Measurements from ENCODE around the gene IFIT3.
A peak's percentile ranks its signal among the peaks of the same experiment; 100 is the strongest.

IFIT3 gene

DNA sequence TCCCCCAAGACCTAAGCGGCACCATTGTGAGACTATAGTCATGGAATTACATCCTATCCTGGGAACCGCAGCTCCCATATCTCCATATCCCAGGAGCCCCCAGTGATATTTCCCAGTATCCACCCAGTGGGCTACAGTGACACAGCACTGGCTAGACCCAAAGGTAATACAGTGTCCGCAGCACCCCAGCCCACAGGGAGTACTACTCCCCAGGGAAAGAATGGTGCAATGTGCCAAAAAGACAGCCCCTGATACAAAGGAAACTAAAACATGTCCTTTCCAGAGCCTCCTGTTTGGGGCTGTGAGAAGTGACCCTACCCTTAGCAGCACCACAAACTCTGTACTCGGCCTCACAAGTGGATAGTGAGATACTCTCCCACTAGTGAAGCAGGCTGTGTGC lies 30.4 kb upstream of the IFIT3 start:
- H3K4me3 ChIP-seq (ENCODE audit: low read depth, low read length), result no peak overlapping the region
- DNase-seq (ENCODE audit: low read depth), result no peak

DNA sequence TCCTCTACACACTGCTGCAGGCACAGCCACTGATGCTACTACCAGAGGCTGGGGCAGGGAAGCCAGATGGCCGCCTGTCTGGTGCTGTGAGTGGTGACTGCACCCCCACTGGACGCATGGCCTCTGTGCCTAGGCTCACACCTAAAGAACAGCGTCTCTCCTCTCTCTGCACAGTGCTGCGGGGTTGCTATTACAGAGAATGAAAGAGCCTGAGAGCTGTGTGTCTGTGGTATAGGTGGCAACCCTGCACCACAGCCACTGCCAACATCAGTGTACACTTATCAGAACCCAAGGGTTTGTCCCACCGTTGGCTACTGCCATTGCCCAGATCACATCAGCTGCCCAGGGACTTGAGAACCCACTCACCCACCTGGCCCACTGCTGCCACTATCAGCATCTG lies 30.0 kb upstream of the IFIT3 start:
- no peak for DNase-seq (ENCODE audit: low read depth)
- TF ChIP-seq, protein P1, sequence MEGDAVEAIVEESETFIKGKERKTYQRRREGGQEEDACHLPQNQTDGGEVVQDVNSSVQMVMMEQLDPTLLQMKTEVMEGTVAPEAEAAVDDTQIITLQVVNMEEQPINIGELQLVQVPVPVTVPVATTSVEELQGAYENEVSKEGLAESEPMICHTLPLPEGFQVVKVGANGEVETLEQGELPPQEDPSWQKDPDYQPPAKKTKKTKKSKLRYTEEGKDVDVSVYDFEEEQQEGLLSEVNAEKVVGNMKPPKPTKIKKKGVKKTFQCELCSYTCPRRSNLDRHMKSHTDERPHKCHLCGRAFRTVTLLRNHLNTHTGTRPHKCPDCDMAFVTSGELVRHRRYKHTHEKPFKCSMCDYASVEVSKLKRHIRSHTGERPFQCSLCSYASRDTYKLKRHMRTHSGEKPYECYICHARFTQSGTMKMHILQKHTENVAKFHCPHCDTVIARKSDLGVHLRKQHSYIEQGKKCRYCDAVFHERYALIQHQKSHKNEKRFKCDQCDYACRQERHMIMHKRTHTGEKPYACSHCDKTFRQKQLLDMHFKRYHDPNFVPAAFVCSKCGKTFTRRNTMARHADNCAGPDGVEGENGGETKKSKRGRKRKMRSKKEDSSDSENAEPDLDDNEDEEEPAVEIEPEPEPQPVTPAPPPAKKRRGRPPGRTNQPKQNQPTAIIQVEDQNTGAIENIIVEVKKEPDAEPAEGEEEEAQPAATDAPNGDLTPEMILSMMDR (IDR thresholded peaks at IDR 0.05; ENCODE audit: insufficient read depth, low read depth, low read length, missing control alignments), result no peak
- H3K4me3 ChIP-seq (ENCODE audit: low read depth, low read length), result no peak overlapping the region

More for the DNA sequence above, 30.4 kb upstream of the IFIT3 start:
- TF ChIP-seq, protein P1 (IDR thresholded peaks at IDR 0.05; ENCODE audit: insufficient read depth, low read depth, low read length, missing control alignments), result no peak

DNA sequence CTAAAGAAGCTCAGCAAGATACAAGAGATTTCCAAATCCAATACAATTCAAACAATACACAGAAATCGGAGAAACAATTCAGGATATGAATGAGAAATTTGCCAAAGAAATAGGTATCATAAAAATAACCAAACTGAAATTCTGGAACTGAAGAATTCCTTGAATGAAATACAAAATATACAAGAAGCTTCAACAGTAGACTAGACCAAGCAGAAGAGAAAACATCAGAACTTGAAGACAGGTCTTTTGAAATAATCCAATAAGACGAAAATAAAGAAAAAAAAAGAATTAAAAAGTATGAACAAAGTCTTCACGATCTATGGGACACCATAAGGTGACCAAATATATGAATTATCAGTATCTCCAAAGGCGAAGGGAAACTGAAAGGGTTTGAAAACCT lies 28.8 kb upstream of the IFIT3 start:
- DNase-seq (ENCODE audit: low read depth), result no peak
- TF ChIP-seq, protein P1 (IDR thresholded peaks at IDR 0.05; ENCODE audit: insufficient read depth, low read depth, low read length, missing control alignments), result no peak
- H3K4me3 ChIP-seq (ENCODE audit: low read depth, low read length), result no peak overlapping the region

DNA sequence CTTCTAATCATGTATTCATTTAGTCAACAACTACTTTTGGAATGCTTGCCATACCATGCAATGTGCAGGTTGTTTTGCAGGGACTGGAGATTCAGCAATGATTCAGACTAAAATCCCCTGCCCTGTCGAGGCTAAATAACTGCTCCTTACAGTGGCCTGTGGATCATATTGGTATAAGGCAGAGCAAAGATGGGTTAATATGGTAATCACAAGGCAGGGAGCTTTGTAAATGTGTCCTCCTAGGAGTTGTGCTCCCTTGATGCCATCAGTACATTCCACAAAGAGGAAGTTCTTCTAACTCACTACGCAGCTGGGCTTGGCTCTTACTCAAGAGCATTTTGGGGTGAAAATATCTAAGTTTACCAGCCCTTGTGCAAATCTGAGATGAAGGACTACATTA lies 26.6 kb upstream of the IFIT3 start:
- TF ChIP-seq, protein P1 (IDR thresholded peaks at IDR 0.05; ENCODE audit: insufficient read depth, low read depth, low read length, missing control alignments), result no peak
- peak overlapping the region; percentile 61 for H3K4me3 ChIP-seq (ENCODE audit: low read depth, low read length)
- DNase-seq (ENCODE audit: low read depth), result peak; percentile 30

DNA sequence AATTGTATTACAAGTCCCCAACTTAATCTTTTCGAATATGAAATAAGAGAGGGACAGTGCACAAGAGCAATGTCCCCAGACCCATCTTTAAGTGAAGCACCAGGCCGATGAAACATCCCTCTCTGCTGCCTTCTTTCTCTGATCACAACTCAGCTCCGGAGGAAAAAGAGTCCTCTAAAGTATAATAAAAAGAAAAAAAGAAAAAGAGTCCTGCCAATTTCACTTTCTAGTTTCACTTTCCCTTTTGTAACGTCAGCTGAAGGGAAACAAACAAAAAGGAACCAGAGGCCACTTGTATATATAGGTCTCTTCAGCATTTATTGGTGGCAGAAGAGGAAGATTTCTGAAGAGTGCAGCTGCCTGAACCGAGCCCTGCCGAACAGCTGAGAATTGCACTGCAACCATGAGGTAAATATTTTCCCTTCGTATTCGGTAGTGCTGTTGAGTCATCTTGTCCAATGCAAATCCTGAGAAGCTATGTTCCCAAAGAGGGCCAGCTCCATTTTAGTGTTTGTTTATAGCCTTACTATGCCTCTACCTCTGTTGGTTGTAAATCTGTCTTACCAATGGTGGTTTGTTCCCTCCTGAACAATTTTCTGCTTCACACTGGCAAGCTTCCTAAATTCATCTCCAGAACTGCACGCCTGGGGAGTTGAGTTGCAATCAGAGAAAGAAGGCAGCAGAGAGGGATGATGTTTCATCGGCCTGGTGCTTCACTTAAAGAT lies 25.9 kb upstream of the IFIT3 start, which contains the start of gene IFIT2:
IFIT2 (plus strand) TSS at position 326 of the 725 bp plus-strand sequence; CDS start at position 404, 78 bp downstream.
- peak within 1 kb of the TSS; percentile 61 for H3K4me3 ChIP-seq (ENCODE audit: low read depth, low read length)
- TF ChIP-seq, protein P1 (IDR thresholded peaks at IDR 0.05; ENCODE audit: insufficient read depth, low read depth, low read length, missing control alignments), result no peak
- peak; percentile 75 for DNase-seq (ENCODE audit: low read depth)

DNA sequence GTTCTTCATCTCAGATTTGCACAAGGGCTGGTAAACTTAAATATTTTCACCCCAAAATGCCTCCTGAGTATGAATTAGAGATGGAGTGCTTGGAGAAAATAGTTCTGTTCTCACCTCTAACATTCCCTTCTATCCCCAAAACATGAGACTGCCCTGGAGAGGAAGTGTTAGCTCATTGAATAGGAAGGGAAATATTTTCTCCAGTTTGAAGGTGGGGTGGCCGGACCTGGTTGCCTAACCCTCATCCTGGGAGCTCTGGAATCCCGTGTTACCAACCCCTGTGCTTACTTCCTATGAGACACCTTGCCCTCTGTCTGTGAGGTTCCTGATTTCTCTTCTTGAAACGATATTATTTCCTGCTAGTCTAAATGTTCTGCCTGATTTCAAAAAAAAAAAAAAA lies 25.2 kb upstream of the IFIT3 start:
- TF ChIP-seq, protein P1 (IDR thresholded peaks at IDR 0.05; ENCODE audit: insufficient read depth, low read depth, low read length, missing control alignments), result no peak
- DNase-seq (ENCODE audit: low read depth), result no peak
- H3K4me3 ChIP-seq (ENCODE audit: low read depth, low read length), result peak overlapping the region; percentile 61

DNA sequence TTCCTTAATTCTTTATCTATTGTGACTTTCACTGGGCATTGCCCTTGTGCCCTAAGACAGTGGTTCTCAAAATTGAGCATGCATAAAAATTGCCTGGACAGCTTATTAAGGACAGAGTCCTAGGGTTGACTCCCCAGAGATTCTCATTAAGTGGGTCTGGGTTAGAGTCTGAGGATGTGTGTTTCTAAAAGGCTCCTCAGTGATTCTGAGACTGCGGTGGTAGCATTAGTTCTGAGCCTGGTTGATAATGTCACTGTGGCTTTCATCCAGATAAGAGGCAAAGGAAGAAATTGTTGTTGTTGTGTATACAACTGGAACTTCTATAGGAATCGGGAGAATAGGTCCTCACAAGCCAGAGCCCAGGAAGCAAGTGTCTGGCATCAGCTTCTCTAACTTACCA lies 24.6 kb upstream of the IFIT3 start:
- peak overlapping the region; percentile 61 for H3K4me3 ChIP-seq (ENCODE audit: low read depth, low read length)
- no peak for DNase-seq (ENCODE audit: low read depth)
- TF ChIP-seq, protein P1 (IDR thresholded peaks at IDR 0.05; ENCODE audit: insufficient read depth, low read depth, low read length, missing control alignments), result no peak
